Measurements from ENCODE around the gene TOP3A. TPM values are rescaled to one million over a fixed set of nuclear protein-coding genes. Genes with fewer than 3 reads are reported as not detected.

The TOP3A gene
- total and polyA plus RNA-seq, 2 of the 4 experiments (the other 2 are of a cell fraction), result 13.4 to 21.3 TPM

DNA sequence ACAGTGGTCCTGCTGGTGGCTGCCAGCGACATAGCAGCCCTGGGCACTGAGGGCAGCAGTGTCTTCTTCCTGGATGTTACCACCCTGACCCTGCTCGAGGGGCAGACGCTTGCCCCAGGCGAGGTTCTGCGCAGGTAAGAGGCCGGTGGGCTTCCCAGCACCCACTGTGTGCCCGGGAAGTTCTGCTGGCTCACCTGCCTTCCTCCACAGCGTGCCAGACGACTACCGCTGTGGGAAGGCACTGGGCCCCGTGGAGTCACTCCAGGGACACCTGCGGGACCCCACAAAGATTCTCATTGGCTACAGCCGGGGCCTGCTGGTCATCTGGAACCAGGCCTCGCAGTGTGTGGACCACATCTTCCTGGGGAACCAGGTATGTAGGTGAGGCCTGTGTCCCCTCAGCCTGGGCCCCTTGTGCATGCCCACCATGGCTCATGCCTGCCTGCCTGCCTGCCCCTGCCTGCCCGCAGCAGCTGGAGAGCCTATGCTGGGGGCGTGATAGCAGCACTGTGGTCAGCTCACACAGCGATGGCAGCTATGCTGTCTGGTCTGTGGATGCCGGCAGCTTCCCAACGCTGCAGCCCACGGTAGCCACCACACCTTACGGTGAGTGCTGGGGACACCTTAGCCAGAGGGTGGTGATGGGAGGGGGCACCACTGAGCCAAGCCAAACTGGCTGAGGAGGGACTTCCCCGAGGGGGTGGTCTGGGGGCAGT lies 80.8 kb downstream of the TOP3A start:
- DNase-seq (no peak), ATAC-seq (ENCODE audit: low read depth) (no peak)
- H3K23ac ChIP-seq (ENCODE audit: low read depth, low read length), result no peak overlapping the region
- dilution Hi-C loops (cut with HindIII; ENCODE audit: low sequenced_read_pairs, unreplicated experiment), result no loop called here
- no peaks in the 10 kb centered on the region for H3K27me3 ChIP-seq (ENCODE audit: control insufficient read depth, insufficient read depth, low read length)
- H2BK5ac ChIP-seq (ENCODE audit: low read depth, low read length, poor library complexity, severe bottlenecking), result no peak overlapping the region
- H3K4me2 ChIP-seq (ENCODE audit: low read depth, low read length), result no peak overlapping the region
- no peak overlapping the region for H3K14ac ChIP-seq (replicated peaks; ENCODE audit: low read depth, low read length)
- H3K79me1 ChIP-seq (ENCODE audit: low read depth in 1 of 2, low read length in 2 of 2), result peaks cover 0 to 49% of the 10 kb centered on the region in 2 experiments
- no peak overlapping the region for H3K27ac ChIP-seq (ENCODE audit: insufficient read depth, low read length)
- no peak overlapping the region for H2BK15ac ChIP-seq (ENCODE audit: low read depth, low read length)
- H3K36me3 ChIP-seq (ENCODE audit: control insufficient read depth, insufficient read depth, low read length), result peaks cover 61% of the 10 kb centered on the region
- peaks cover 37% of the 10 kb centered on the region for H4K20me1 ChIP-seq (ENCODE audit: insufficient read depth, low read length)
- H2BK20ac ChIP-seq (ENCODE audit: low read depth, low read length), result no peak overlapping the region
- no peak overlapping the region for H2AFZ ChIP-seq (replicated peaks; ENCODE audit: low read length, poor library complexity)
- H3K56ac ChIP-seq (ENCODE audit: extremely low read depth, insufficient read depth, low read length), result no peak overlapping the region
- intact Hi-C loops (cut with micrococcal nuclease), result no loop called here
- no peak overlapping the region for H2BK120ac ChIP-seq (ENCODE audit: low read depth, low read length)
- H3K4me3 ChIP-seq (ENCODE audit: insufficient read depth, low read depth, low read length), result no peak overlapping the region
- H3K4ac ChIP-seq (ENCODE audit: low read depth, low read length), result no peak overlapping the region
- no peak overlapping the region for H4K91ac ChIP-seq (ENCODE audit: insufficient read depth, low read depth, low read length)
- H3K9ac ChIP-seq (ENCODE audit: low read depth, low read length), result no peak overlapping the region
- CTCF ChIA-PET, result no interaction called here
- POLR2A ChIA-PET (ENCODE audit: unreplicated experiment), result no interaction called here
- no peaks in the 10 kb centered on the region for H3K9me3 ChIP-seq (ENCODE audit: control insufficient read depth, insufficient read depth, low read length)
- H2AK9ac ChIP-seq (replicated peaks; ENCODE audit: low read depth, low read length, poor library complexity), result no peak overlapping the region
- no peak overlapping the region for H4K5ac ChIP-seq (ENCODE audit: low read depth, low read length)
- H3K18ac ChIP-seq (ENCODE audit: low read depth, low read length), result no peak overlapping the region
- 97% methylated on average over 11 of the region's 22 CpGs; no CpG with 5 or more reads in 1 of the 2 experiments for WGBS, 2 experiments (ENCODE audit: extremely low coverage in 2 of 2, insufficient read length in 1 of 2)
- no peaks in the 10 kb centered on the region for H3K9me1 ChIP-seq (ENCODE audit: insufficient read depth, low read length)
- in situ Hi-C loops (cut with MboI; ENCODE audit: low sequenced_read_pairs), result no loop called here
- no TSS peak for BruUV-seq (replicated peaks)
- H2AK5ac ChIP-seq (ENCODE audit: low read depth, low read length), result no peak overlapping the region
- no peak overlapping the region for H4K8ac ChIP-seq (ENCODE audit: low read depth in 2 of 2, low read length in 2 of 2)
- no peak for TF ChIP-seq MXI1 (IDR thresholded peaks at IDR 0.05; ENCODE audit: borderline replicate concordance, low read depth, low read length)
- peaks cover 5% of the 10 kb centered on the region for H3K4me1 ChIP-seq (ENCODE audit: control insufficient read depth, insufficient read depth, low read length)

Measured in IMR-90 (cell line).